ENCODE results near the gene TRIM67.

DNA sequence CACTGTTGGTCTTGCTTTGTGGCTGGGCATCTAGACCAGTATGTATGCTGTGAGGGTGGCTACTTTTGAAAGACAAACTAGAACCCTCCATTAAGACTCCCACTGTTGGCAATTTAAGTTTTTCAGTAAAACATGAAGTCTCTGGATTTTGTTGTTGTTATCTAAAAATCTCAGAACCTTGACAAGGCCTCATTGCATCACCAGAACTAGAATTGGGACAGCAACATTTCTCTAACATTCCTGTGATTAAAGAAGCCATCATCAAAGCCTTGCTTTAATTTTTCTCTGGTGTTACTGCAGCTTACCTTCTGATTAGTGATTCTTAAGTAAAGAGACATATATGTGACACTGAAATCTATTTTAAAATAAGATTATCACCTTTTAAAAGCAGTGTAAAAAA lies 4.5 kb downstream of the TRIM67 start:
- TF ChIP-seq POLR2AphosphoS5 (IDR thresholded peaks at IDR 0.05; ENCODE audit: low read depth, low read length) (no peak), POLR2A (IDR thresholded peaks at IDR 0.05; ENCODE audit: low read depth, low read length) (no peak)
